ENCODE data around the gene BTBD7.
"Not testable (repeated sequence)": the region's sequence is repeated elsewhere in the genome, so short reads cannot be mapped to it uniquely, and the experiment has no call there.

Gene BTBD7, protein sequence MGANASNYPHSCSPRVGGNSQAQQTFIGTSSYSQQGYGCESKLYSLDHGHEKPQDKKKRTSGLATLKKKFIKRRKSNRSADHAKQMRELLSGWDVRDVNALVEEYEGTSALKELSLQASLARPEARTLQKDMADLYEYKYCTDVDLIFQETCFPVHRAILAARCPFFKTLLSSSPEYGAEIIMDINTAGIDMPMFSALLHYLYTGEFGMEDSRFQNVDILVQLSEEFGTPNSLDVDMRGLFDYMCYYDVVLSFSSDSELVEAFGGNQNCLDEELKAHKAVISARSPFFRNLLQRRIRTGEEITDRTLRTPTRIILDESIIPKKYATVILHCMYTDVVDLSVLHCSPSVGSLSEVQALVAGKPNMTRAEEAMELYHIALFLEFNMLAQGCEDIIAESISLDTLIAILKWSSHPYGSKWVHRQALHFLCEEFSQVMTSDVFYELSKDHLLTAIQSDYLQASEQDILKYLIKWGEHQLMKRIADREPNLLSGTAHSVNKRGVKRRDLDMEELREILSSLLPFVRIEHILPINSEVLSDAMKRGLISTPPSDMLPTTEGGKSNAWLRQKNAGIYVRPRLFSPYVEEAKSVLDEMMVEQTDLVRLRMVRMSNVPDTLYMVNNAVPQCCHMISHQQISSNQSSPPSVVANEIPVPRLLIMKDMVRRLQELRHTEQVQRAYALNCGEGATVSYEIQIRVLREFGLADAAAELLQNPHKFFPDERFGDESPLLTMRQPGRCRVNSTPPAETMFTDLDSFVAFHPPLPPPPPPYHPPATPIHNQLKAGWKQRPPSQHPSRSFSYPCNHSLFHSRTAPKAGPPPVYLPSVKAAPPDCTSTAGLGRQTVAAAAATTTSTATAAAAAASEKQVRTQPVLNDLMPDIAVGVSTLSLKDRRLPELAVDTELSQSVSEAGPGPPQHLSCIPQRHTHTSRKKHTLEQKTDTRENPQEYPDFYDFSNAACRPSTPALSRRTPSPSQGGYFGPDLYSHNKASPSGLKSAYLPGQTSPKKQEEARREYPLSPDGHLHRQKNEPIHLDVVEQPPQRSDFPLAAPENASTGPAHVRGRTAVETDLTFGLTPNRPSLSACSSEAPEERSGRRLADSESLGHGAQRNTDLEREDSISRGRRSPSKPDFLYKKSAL

DNA sequence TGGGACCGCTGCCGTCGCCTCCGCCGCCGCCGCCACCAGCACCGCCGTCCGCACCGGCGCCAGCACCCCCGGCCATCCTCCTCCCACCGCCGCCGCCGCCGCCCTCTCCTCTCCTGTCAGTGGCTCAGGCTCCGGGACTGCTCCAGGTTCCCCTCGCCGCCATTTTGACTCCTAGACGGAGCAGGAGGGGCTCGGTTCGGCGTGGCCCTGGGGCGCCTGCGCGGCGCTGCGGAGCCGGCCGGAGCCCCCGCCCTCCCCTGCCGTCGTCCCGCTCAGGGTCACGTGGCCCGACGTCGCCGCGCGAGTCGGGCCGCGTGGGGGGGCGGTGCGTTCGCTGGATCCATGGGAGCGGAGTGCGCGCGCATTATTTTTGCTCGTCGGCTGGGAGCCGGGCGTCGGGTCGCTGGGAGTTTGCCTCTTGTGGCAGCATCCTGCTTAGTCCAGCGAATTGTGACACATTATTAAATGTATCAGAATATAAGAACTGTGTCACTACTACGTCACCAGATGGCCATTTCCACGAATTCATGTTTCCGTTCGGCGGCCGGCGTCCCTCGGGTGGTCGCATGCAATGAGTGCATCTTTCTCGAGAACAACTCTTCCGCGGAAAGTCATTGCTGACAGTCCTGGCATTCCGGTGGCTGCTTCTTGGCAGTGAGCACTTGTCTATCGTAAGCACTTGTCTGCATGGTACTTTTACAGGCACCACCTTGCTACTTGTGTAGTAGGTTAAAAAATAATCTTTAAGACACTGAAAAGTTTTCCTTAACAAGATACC lies at the start of gene BTBD7:
BTBD7 (minus strand) TSS at position 184 of the 778 bp plus-strand sequence. CDS start 36,985 bp downstream, outside the sequence.
- peak; percentile 89 for DNase-seq (ENCODE audit: low spot score)

DNA sequence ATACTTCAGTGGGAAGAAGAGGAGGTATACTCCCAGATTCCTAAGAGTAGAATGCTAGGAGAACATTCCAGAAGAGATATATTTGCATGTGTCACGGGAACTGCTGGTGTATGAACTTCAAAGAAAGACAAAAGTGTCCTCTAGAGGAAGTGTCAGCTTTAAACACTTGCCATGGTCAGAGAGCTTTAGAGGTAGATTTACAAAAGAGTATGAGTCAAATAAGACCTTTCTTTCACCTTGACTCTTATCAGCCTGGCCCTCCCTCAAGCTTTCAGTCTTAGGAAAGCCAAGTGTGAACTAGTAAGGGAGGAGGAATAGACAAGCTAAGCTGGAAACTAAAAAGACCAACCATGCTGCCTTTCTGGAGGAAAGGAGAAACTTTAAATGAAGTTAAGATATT lies 48.8 kb upstream of the BTBD7 start:
- DNase-seq (ENCODE audit: low spot score), result no peak

DNA sequence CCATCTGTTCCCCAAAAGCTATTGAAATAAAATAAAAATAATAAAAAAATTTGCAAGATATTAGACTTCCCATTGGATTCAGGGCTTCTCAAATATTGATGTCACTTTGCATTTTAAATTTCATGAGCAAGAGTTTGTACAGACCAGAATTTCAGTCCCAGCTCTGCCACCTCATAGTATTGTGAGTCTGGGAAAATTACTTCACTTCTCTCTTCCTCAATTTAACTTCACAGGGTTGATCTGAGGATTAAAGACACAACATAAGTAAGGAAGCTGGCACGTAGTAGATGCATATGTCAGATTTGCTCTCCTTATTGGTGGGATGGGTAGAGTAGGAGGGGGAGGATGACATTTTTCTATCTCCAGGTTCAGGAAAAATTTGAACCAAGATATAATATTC lies 47.0 kb upstream of the BTBD7 start:
- DNase-seq (ENCODE audit: low spot score), result no peak

DNA sequence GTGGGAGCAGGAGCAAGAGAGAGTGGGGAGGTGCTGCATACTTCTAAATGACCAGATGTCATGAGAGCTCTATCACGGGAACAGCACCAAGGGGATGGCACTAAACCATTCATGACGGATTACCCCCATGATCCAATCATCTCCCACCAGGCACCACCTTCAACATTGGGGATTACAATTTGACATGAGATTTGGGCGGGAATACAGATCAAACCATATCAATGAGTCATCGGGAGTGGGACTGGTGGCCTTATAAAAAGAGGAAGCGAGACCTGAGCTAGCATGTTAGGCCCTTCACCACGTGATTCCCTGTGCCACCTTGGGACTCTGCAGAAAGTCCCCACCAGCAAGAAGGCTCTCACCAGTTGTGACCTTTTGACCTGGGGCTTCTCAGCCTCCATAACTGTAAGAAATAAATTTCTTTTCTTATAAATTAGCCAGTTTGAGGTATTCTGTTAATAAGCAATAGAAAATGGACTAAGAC lies 42.9 kb upstream of the BTBD7 start:
- no peak for DNase-seq (ENCODE audit: low spot score)

DNA sequence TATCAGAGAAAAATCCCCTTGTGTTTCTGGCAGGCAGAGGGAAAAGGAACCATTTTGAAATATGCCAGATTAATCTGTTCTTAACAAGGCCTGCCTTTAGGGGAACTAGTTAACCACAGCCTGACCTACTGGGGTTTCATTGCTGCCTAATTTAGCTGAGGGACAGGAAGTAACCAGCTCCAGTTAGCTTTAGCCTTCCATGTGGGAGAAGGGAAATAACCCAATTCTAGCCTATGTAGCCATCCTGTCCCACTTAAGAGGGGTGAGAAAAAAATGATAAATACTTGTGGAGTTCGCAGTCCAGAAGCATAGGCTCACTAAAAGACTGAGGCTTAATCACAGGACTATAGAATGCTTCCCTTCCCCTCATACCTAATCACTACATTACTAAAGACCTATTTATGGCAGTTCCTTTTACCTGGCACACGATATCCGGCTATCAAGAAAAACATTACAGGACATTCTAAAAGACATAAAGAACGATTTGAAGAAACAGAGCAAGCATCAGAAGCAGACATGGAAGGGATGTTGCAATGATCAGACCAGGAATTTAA lies 37.0 kb upstream of the BTBD7 start:
- DNase-seq (ENCODE audit: low spot score), result no peak

DNA sequence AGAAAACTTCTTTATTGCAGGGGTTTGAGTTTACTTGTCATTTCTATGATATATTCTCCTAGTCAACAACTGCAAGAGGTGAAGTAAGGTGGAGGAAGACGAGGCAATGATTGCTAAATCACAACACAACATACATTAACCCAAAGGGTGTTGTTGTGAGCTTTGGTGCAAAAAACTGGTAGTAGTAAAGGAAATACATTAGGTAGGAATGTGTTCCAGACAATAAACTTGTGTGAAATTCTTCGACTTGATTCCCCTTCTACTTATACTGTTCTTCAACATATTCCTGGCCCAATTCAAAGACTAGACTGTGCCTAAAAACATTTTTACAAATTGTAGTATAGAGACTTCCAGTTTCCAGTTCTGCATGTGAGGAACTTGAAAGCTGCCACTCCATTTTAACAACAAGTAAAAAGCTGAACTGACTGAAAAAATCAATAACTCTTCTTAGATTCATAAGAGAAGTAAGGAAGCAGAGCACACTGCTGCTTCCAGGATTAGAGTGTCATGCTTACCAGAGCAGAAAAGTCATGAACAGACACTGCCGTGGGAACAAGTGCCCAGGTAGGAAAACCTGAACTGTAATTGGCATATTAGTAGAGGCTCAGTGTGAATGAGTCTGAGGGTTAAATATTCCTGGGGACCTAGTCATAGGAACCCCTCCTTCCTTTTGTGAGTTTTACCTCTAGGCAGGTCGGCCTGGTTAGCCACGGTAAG lies 36.3 kb upstream of the BTBD7 start:
- DNase-seq (ENCODE audit: low spot score), result no peak

DNA sequence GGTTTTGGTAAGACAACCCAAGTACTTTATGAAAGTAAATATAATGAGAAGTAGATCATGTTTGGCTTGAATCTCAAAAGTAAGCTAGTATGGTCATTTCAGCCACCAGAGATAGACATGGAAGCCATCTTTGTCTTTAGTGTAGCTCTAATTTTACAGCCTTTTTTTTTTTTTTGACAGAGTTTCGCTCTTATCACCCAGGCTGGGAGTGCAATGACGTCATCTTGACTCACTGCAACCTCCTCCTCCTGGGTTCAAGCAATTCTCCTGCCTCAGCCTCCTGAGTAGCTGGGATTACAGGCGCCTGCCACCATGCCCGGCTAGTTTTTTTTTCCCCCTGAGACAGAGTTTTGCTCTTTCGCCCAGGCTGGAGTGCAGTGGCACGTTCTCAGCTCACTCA lies 22.0 kb upstream of the BTBD7 start:
- DNase-seq (ENCODE audit: low spot score), result not testable (repeated sequence)

DNA sequence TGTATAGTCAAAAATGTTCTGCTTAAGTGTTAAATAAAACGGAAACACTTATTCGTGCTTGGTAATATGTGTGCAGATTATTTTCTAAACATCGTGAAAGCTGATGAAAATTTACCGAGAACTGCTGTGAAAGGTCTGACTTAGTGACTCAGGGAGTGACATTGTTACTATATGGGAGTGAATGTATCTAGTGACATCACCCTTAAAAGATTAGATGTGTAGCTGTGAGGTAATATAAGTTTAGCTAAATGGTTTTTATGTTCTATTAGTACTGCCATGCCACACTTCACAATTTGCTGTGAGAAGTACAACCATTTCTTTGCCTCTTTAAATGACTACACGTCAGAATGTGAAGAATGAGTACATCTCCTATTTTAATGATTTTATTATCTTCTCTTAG lies 15.5 kb upstream of the BTBD7 start:
- no peak for DNase-seq (ENCODE audit: low spot score)

DNA sequence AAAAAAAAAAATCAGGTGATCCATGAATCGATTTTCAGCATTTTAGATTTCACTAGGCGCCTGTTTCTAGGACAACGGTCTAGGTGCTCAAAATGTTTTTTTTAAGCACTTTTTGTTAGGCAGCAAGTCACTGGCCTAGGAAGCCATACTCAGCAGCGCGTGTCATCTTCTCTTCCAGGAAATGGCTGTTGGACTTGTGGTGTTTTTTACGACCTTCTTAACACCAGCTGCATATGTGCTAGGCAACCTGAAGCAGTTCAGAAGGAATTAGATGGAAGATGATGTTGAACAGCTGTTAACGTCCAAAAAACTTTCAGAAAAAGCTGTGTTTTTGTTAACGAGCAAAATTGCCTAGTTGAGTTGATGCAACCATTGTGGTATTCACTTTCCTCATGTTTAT lies 15.0 kb upstream of the BTBD7 start:
- no peak for DNase-seq (ENCODE audit: low spot score)

DNA sequence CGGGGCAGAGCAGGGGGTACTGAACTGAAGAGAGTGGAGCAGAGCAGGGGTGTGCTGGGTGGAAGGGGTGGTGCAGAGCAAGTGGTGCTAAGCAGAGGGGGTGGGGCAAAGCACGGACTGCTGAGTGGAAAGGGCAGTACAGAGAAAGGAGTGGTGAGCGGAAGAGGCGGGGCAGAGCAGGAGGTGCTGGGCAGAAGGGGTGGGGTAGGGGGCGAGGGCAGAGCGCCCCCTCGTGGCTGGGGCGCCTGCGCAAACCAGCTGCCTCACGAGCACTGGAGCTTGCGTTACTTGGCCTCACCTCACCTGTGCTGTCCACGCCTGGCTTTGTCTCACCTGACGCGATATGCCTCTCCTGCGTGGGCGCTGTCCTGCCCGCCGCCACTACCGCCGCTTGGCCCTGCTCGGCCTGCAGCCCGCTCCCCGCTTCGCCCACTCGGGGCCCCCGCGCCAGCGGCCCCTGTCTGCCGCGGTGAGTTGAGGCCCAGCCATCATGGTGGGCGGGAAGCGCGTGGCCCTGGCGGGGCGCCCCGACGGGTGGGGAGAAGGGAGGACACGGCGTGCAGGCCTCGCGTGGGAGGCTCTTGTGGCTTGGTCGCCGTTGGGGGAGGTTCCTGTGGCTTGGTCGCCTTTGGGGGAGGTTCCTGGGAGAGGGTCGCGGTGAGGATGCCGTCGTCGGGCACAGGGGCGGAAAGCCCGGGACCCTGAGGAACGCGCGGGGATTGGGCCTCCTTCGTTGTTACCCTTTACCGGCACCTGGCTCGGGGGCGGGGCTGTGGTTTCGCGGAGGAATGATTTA lies 14.3 kb upstream of the BTBD7 start, which contains the start of gene COX8C:
COX8C (plus strand) TSS at position 257 of the 796 bp plus-strand sequence; CDS start at position 344, 87 bp downstream.
- no peak for DNase-seq (ENCODE audit: low spot score)

DNA sequence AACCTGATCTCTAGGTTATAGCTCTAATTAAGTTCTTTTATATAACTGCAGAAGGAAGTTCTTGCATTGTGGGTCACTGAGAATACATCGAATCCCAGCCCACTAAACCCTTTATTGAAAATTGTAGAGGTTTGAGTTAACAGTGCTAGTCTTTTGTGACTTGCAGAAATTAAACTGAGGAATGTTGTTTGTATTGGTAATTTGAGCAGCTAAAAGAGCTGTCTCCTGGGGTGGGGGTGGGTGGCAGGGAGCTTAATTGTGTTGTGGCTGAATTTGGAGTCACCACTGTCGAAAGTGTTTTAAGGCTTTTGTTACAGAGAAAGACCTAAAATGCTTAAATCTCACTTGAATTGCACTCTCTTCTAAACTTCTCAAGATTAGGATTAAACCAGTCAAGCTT lies 11.0 kb upstream of the BTBD7 start:
- DNase-seq (ENCODE audit: low spot score), result no peak

DNA sequence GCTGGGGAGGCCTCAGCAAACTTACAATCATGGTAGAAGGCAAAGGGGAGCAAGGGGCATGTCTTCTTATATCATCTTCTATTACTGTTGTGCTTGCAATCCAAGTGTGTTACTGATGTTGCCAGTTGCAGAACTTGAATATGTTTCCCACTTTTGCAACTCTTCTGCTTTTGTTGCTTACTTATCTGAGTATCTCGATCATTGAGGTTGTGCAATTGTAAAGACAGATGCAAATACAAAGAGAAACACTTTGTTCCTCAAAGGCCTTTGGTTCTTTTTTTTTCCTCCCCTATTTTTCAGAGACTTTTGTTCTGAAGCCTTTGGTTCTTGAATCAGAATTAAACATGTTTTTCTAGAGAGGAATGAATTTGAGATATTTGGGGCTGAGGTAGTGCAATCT lies 10.4 kb upstream of the BTBD7 start:
- DNase-seq (ENCODE audit: low spot score), result no peak

DNA sequence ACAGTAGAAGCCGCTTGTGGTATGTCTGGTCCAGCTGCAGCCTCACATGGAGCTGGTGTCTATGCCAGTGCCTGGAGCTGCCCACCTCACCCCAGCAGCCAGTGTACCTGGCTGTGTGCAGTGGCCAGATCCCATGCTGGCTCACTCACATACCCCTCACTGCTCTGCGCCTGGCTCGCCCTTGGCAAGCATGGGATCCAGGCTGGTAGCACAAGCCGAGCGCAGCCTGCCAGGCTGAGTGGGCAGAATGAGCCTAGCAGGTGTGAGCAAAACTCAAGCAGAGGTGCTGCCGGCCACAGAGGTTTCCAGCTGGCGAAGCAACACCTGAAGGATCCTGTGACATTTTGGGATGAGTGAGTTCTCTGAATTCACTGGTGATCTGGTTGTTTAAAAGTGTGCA lies 5.0 kb upstream of the BTBD7 start:
- no peak for DNase-seq (ENCODE audit: low spot score)

DNA sequence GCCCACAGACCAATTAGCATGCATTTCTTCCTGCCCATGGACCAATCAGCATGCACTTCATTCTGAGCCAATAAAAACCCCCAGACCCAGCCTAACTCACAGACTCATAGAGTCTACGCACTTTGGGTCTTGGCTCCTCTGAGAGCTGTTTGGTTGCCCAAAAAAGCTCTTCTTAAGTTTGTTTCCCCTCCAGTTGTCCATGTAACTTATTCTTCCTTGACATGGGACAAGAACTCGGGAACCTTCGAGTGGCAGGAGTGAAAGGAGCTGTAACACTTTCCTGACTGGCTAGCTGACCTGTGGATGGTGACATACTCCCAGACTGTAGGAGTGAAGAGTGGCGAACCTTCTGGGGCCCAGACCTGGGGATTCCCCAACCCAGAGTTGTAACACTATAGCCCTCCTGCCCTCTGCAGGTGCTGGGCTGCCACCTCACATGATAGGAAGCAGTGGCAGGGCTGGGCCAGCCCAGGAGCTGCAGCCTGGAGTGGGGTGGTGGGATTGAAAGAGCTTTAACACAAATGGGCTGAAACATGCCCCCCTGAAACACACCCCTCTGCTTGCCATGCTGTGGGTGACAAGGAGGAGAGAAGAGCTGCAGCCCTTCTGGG lies 4.4 kb upstream of the BTBD7 start:
- DNase-seq (ENCODE audit: low spot score), result no peak

DNA sequence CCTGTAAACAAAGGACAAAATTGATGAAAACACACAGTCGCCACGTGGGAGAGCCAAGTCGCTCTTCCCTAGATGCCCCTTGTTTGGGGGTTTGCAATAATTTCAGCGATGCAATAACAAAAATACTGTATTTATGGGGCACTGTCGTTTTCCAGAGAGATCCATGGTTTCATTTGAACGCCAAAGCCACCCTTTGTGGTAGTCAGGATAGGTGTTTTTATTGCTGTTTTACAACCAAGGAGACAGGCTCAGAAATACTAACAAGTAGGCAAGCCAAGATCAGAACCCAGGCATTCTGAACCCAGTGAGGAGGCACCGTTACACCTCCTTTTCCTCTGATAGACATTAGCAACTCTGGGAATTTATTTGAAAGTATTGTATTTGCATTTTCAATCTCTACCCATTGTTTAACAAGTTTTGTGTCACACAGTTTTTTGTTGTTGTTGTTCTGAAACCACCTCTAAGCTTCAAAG lies 831 bp upstream of the BTBD7 start:
- DNase-seq (ENCODE audit: low spot score), result no peak

DNA sequence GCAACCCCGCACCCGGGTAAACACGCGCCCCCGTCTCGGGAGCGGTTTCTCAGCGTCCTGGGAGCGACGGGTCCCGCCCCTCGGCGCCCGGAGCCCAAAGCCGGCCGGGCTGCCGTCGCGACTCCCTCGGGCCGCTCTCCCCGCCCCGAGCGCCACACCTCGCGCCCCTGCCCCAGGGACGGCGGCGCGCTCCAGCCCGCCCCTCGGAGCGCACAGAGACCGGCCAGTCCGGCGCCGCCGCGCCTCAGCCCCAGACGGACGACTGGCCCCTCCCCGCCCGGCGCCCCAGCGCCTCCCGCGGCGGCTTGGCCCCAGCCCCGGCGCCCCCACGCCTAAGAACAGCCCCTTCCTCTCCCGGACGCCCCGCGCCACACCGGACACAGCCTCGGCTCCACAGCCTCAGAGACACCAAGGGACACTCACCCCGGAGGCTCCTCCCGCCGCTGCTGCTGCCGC lies 411 bp downstream of the BTBD7 start:
- DNase-seq (ENCODE audit: low spot score), result peak; percentile 40

DNA sequence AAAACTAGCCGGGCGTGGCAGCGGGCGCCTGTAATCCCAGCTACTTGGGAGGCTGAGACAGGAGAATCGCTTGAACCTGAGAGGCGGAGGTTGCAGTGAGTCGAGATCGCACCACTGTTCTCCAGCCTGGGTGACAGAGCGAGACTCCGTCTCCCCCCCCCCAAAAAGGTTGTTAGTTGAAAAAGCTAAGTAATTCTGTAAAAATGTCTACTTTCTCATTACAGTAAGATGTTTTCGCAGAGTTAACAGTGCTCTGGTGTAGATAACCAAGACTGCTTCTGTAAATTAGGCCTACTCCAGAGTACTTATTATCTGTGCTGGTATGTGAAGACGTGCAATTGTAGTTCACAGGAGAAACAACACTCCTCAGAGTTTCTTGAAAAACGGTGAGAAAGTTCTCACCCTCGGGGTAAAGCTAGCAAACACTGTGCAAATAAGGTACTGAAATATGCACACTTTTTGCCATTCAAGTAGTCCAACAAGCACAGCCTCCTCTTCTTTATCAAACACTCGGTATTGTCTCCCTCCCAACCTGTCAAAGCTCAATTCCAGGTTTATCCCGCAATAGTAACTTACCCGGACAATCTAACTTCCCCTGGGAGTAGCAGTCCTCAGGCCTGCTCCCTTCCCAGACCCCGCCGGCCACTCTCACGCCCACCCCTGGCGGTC lies 974 bp downstream of the BTBD7 start:
- peak; percentile 22 for DNase-seq (ENCODE audit: low spot score)

DNA sequence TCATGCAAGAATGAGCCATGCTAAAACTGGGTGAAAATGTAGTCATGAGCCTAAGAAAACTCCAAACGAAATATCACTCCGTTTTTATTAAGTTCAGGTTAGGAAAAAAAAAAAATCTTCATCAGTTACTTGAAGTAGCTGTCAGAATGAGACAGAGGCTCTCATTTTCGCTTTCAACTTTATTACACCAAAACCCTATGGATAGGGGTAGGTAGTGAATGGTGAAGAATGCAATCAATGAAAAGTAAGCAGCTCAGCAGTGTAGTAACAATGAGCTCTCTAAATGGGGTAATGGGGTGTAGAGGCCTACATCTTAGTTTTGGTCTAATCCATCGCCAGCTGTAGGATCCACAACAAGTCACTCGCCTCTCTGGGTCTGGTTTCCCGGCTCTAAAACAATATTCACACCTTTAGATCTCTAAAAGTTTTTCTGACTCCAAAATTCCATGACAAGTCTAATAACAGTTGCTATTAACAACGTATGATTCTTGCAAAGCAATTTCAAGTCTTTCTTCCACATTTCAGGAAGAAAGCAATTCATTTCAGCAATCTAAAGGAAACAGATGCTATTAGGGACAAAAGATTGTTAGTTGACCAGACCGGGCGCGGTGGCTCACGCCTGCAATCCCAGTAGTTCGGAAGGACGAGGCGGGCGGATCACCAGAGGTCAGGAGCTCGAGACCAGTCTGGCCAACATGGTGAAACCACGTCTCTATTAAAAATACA lies 1.7 kb downstream of the BTBD7 start:
- no peak for DNase-seq (ENCODE audit: low spot score)

All from cerebellar cortex (tissue), 1 donor.